HG03095 (cell line): ENCODE data around the gene MAP3K5.
"Not testable (repeated sequence)": the region's sequence is repeated elsewhere in the genome, so short reads cannot be mapped to it uniquely, and the experiment has no call there.

Experiments
- ATAC-seq: cut with Tn5 transposase; IDR thresholded peaks from one replicate; pipeline ENCODE4 v1.9.1; 2021; ENCODE audit warnings: moderate library complexity; ENCODE audit not compliant: unreplicated experiment

The MAP3K5 gene

DNA sequence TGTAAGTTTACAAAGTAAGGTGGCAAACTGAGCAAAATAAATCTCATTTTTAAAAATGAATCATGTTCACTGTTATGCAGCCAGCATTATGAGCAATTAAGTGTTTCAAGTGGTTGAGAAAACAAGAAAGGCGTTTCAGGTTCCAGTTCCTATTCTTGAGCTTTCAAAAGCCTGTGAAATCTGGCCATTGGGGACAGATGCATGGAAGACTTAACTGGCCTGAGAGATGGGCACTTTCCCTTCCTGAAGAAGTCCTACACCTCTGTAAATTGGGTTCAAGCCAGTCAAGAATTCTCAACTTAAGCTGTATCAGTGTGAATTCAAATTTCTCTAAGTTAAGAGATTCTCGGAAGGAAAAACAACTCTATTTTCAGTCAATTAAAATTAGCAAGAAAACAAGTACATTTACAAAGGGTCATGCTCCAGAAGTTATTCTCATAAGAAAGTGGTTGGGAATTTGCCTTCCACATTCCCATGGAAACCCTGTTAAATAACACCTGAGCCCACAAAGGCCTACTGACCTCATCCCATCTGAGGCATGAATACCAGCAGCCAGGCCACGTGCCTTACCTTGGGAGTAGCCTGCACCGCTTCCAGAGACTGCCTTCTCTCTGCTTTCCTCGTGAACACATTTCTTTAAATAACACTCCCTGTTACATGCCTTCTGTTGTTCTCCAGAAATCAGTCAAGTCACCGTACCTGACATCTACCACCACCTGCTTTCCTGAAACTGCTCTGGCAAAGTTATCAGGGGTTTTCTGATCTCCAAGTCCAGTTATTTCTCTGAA, 19.4 kb downstream of the MAP3K5 start:
- ATAC-seq, result peak; percentile 79

DNA sequence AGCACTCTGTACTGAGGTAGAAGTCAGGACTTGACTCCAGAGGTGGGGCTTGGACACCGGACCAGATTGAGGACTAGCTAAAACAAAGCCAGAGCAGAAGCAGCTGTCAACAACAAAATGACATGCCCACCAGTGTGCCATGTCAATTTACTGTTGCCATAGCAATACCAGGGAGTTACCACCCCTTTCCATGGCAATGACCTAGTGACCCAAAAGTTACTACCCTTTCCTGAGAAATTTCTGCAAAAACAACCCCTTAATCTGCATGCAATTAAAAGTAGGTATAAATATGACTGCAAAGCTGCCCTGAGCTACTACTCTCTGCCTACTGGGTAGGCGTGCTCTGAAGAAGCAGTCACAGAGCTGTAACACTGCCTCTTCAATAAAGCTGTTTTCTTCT, 21.0 kb downstream of the MAP3K5 start:
- no peak for ATAC-seq

DNA sequence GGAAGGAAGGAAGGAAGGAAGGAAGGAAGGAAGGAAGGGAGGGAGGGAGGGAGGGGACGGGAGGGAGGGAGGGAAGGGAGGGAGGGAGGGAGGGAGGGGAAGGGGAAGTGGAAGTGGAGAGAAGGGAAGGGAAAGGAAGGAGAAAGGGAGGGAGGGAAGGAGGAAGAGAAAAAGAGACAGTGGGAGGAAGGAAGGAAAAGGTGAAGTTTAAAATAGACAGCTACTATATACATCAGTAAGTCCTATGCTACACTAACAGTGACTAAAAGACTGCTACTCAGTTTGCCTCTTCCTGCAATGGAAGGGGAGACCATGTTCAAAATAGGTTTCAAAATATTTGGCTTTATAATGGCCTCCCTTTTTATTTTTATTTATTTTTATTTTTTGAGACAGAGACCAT, 22.5 kb downstream of the MAP3K5 start:
- no peak for ATAC-seq

DNA sequence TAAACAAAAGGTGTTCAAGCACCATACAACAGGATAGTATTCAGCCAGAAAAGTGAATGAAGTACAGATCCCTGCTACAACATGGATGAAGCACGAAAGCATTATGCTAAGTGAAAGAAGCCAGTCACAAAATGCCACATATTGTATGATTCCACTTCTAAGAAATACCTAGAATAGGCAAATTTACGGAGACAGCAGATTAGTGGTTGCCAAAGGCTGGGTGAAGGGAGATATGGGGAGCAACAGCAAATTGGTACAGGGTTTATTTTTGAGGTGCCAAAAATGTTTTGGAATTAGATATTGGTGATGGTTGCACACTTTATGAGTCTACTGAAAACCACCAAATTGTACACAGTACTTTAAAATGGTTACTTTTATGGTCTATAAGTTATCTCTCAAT, 23.2 kb downstream of the MAP3K5 start:
- no peak for ATAC-seq

DNA sequence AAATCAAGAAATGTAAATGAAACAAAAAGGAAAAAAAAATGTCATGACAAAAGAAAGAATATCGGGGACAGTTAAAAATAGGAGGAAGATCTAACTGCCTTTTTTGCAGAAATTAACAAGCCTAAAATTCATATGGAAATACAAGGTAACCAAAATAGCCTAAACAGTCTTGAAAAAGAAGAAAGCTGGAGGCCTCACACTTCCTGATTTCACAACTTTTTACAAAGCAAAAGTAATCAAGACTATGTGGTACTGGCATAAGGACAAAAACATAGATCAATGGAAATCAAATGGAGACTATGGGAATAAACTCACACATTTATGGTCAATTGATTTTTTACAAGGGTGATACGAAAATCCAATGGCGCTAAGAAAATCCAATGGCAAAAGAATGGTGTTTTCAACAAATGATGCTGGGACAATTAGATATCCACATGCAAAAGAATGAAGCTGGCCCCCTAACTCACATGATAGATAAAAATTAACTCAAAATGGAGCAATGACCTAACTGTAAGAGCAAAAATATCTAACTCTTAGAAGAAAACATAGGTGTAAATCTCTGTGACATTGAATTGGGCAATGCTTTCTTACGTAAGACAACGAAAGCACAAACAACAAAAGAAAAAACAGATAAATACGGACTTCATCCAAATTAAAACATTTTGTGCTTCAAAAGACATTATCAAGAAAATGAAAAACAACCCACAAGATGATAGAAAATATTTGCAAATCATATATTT, 24.5 kb downstream of the MAP3K5 start:
- ATAC-seq, result no peak

DNA sequence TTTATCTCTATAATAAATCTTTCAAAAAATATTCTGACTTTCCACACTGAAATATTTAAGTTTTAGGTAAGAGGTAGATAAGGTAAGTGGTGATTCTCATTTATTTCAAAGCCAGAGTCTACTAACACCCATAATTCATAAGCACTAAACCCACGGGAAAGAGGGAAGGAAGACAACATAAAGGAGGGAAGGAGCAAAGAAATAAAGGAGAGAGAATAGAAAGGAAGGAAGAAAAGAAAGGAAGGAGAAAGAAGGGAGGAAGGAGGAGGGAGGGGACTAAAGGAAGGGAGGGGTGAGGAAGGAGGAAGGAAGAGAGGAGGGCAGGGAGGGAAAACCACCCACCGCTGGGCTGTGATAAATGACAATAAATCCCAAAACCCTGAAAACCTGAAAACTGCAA, 25.2 kb downstream of the MAP3K5 start:
- no peak for ATAC-seq

DNA sequence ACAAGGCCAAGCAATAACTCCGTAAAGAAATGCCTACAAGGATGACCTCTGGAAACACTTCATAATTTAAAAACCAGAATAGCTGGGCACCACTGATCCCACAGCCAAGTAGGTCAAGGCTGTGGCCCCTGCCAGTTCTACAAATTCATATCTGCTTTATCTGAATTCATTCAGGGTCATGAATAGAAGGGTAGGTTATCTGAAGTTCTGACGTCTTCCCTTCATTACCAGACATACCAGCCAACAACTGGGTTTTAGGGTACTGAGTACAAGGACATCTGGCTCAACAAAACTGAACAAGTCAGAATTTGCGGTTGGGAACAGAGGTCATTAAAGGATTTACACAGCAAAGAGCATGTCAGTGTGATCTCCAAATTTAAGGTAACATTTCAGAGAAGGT, 26.0 kb downstream of the MAP3K5 start:
- ATAC-seq, result no peak

DNA sequence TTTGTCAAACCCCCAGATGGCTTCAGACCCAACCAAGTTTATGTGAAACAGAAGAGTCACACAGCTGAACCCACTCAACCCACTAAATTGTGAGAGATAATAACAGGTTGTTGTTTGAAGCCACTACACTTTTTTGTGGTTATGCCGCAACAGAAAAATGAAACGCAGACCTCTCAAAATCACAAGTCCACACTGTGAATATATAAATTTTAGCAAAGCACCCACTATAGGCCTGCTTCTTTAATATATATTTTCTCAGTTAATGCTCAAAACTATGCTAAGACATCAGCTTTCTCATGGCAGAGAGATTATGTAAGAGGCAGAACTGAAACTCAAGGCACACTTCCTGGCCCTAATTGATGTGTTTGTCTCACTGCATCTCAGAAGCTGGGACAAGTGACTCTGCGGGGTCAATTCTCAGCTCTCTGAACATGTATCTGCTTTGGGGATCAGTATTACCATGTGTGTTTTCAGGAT, 27.7 kb downstream of the MAP3K5 start:
- ATAC-seq, result peak; percentile 49

DNA sequence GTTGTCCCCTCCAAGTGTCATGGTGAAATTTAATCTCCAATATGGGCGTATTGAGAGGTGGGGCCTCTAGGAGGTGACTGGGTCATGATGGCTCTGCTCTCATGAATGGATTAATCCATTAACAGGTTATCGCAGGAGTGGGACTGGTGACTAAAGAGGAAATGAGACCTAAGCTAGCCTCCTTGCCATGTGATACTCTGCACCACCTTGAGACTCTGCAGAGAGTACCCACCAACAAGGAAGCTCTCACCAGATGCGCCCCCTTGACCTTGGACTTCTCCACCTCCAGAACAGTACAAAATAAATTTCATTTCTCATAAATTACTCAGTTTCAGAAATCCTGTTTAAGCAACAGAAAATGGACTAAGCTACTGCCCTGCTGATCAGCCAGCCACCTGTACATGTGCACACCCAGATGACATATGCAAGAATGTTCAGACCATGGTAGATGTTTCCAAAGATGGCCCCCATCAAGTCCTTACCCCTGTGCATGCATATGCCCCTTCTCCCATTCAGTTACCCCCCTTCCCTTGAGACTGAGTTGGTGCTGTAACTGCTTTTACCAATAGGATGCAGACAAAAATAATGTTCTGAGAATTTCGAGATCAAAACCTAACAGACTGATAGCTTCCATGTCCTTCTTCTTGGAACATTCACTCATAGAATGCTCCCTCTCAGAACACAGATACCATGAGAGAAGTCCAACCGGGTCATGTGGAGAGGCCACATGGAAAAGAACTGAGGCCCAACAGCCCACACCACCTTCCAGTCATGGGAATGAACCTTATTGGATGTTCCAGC, 28.4 kb downstream of the MAP3K5 start:
- no peak for ATAC-seq

DNA sequence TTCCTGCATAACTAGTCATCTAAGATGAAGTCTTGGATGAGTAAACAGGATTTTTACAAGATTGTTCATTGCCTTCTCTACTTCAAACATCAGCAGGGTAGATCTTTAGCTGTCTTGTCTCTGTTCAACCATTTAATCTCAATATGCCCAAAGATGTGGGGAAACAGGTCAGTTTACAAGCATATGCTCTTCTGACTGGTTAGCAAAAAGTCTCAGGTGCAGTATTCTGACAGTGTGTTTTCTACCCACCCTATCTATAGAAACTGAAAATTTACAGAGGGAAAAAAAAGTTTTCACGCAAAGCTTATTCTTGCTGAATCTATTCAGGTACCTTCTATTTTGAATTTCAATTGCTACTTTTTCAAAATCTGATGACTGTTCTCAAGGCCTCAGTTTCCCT, 29.0 kb downstream of the MAP3K5 start:
- peak; percentile 37 for ATAC-seq

DNA sequence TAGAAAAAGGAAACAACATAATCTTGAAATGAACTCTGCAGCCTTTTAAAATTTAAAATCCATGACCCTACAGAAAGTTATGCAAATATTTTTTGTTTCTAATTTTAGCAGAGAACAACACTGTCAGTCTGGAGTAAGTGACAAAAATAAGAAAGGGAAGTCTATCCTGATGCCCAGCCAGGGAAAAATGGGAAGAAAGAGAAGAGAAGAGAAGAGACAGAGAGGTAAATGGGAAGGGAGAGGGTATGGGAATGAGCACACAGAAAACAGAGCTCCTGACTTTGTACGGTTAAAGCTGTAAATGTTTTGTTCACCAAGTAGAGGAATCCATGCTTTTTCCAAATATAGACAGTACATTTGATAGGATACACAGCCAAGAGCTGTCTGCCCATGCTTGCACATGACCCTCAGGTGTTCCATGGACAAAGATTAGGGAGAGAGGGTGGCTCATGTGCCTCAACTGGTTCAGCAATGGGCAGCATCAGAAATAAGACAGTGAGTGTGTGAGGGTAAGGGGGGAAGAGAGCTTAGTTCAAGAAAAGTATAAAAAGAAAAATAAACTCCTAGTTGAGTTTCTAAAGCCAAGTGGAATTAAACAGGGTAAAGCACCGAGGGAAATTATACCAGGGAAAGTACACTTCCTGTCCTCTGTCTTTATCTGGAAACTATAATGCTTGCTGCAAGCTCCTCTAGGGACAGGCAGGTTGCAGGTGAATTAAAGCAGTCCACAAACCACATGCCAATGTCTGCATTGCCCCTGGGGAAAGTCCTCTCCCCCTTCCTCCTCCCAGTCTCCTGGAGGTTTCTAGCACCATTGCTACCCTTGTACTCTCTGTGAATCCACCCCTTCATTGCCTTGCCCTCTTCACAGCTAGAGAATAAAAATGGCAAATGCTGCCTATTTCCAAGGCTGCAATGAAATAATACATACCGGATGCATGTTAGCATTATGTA, 30.0 kb downstream of the MAP3K5 start:
- ATAC-seq, result no peak

DNA sequence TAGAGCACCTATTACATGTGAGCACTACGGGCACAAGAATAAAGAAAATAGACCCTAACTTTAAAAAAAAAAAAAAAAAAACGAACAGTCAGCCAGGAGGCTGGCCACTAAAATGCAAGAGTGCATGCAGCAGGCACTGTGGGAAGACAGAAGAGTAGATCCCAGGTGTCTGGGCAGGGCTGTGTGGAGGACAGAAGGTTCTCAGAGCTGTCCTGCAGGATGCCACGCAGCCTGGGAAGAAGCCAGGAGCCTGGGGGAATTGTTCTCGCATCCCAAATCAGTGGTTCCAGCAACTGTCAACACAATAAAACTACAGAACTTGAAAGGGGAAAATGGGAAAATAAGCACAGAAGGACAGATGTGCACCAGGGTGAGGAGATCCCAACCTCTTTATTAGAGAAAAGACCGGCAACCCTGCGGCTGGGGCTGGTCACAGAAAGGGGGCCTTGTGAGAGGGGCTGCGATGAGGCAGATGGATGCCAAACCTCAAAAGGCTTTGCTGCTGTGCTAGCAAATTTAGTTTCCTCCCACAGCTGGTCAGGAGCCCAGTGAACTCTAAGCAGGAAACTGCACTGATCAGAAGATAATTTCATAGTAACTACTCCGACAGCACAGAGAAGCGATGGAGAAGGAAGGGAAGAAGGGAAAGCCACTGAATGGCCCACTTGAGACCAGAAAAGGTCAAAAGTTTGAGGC, 30.9 kb downstream of the MAP3K5 start:
- ATAC-seq, result no peak

DNA sequence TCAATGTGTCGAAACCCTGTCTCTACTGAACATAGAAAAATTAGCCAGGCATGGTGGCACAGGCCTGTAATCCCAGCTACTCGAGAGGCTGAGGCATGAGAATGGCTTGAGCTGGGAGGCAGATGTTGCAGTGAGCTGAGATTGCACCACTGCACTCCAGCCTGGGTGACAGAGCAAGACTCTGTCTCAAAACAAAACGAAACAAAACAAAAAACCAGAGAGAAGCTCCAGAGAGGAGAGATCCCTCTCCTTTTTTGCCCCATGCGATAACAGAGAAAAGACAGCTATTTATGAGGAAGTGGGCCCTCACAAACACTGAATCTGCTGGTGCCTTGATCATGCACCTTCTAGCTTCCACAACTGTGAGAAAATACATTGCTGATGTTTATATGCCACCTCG, 31.5 kb downstream of the MAP3K5 start:
- not testable (repeated sequence) for ATAC-seq

DNA sequence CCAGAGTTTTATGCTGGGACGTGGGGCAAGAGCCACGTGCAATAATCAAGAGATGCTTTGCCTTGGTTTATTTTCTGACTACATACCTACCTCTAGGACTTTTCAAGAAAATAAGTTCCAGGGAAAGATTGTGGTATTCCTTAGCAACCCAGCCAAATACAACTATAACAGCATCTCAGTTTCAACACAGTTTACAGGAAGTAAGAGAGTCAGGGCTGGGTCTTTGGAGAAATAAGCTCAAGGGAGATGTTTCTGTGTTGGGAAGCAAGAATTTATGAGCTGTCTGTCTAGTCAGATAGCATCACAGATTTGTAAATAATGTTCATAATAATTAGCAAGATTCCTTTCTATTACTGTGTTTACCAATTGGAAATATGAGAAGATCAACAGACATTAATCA, 35.1 kb downstream of the MAP3K5 start:
- ATAC-seq, result no peak

DNA sequence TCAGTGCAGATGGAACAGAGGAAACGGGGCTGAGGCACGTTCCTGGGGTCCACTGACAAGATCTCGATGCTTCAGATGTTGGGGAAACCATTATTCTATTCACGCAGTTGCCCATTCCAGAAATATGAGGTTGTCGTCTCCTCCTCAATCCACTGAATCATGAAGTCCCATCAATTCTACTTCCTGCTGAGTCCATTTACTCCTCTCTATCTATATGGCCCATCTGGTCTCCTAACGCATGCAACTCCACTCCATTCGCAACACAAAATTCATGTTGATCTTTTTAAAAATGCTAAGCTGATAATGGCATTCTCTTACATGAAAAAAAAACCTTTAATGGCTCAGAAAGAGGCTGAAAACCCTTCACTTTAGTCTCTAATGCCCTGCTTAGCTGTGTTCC, 37.5 kb downstream of the MAP3K5 start:
- no peak for ATAC-seq

DNA sequence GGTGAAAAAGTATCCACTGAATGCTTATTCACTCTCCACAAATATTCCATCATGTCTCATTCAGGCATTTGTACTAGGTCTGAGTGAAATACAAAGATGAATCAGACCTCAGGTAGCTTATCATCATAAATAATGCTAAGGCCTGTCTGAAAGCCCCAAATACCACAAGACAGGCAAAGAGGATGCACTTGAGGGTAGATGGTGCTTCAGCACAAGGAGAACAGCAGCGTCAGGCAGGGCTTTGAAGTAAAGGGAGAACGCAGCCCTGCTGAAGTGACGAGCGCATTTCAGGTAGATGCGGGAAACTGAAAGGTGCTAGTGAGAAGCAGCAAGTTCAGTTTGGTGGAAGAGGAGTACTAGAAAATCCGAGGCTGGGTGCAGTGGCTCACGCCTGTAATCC, 38.7 kb downstream of the MAP3K5 start:
- no peak for ATAC-seq

DNA sequence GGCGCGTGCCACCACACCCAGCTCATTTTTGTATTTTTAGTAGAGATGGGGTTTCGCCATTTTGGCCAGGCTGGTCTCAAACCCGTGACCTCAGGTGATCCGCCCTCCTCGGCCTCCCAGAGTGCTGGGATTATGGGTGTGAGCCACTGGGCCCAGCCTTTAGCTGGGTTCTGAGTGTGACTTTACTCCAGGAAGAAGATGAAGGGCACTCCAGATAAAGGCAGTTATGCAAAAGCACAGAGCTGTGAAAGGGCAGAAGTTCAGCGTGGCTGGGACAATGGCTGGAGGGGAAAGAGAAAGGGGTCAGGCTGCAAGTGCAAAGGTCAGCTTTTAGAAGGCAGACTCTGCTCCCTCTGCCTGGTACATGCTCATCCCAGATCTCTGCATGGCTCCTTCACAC, 39.7 kb downstream of the MAP3K5 start:
- ATAC-seq, result no peak

DNA sequence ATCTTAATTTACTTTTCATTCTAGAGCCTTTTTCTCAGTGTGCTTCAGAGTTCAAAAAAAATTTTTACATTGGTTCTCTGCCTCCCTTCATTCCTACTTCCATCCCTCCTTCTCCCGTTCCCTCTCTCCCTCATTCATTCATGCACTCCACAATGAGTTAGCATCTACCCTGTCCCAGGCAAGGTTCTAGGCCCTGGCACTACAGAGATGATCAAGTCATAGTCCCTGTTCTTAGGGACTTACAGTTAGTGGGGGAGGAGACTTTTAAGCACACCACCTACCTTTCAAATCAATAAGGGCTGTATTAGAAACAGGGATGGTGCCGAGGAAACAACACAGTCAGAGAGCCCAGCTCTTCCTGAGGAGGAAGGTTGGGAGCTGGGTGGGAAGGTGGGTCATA, 40.3 kb downstream of the MAP3K5 start:
- no peak for ATAC-seq

DNA sequence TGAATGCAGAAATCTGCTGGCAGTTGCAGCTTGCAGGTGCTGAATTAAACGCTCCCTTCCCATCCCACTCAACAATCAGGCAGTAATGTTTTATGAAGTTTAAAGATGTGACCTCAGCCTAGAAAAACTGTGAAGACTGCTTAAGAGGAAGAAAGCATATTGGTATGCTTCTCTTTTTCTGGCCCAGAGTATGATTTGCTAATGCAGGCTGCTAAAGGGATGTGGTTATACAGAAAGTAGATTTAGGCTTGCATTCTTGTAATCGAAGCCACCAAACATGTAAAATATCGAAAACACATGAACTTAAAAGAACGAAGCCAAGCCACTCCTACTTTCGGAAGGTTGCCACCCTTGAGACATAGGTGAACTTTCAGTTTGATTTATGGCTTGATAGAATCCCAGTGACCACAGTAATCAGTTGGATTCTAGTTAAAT, 40.7 kb downstream of the MAP3K5 start:
- peak; percentile 94 for ATAC-seq
